Sigmoid colon (tissue), 4 donors: Measurements from ENCODE around the gene ZBTB47.
A peak's percentile ranks its signal among the peaks of the same experiment; 100 is the strongest.

Experiments used
- EP300 ChIP-seq, 4 donors: sonication (generic); formaldehyde crosslinking; IDR thresholded peaks; one replicate each; pipeline ENCODE4 v1.6.1; 2017; ENCODE audit warnings: antibody characterized with exemption in 4 of 4
- POLR2A ChIP-seq, 2 donors: fragments of 450-650 bp; IDR thresholded peaks; one replicate each; pipeline ENCODE4 v1.6.1; 2016; ENCODE audit warnings: antibody characterized with exemption in 2 of 2, mild to moderate bottlenecking in 2 of 2, moderate library complexity in 2 of 2
- POLR2AphosphoS5 ChIP-seq, 4 donors: sonication (generic); formaldehyde crosslinking; IDR thresholded peaks; one replicate each; pipeline ENCODE4 v1.6.1; 2017; ENCODE audit warnings: antibody characterized with exemption in 4 of 4
- TF ChIP-seq, protein P1 (sequence below), 4 experiments: fragments of 450-650 bp in 3 of 4; fragments of 200-600 bp in 1 of 4; IDR thresholded peaks; one replicate each; pipeline ENCODE4 v1.5.1; 2016 to 2019; ENCODE audit warnings: antibody characterized with exemption in 4 of 4, mild to moderate bottlenecking in 3 of 4, moderate library complexity in 2 of 4

DNA sequence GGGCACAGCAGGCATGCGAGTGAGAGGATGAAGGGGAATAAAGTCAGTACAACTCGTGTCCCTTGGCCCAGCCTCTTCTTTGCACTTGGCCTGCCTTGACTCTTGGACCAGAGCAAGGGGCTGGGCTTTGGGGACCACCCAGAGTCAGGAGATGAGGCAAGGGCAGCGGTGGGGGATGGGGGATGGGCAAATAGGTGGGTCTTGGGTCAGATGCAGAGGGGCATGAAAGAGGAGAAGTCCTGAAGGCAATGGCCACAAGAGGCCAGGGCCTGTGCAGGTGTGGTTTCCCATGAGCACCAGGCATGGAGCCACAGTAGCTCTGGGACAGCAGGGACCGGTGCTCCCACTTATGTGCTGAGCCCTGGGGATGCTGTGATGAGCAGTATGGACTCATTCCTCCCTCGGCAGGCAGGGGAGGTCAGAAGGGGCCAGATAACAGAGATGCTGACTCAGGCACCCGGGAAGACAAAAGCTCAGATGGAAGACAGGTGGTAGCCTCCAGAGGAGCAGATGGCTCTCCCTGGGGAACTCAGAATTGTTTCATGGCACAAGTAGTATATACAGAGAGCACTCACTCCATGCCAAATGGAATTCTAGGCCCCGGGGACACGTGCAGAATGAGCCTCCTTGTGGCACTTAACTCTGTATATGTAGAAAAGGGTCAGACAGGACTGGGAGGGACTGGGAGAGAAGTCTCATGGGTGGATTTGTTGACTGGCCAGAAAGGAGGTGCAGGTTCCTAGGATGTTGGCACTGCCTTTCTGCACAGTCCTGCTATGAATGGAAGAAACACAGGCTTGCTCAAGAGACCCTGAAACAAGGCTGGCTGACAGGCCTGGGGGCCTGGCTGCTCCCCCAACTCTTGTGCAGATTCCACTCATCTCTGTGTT lies 14.3 kb downstream of the ZBTB47 start:
- TF ChIP-seq, protein P1, sequence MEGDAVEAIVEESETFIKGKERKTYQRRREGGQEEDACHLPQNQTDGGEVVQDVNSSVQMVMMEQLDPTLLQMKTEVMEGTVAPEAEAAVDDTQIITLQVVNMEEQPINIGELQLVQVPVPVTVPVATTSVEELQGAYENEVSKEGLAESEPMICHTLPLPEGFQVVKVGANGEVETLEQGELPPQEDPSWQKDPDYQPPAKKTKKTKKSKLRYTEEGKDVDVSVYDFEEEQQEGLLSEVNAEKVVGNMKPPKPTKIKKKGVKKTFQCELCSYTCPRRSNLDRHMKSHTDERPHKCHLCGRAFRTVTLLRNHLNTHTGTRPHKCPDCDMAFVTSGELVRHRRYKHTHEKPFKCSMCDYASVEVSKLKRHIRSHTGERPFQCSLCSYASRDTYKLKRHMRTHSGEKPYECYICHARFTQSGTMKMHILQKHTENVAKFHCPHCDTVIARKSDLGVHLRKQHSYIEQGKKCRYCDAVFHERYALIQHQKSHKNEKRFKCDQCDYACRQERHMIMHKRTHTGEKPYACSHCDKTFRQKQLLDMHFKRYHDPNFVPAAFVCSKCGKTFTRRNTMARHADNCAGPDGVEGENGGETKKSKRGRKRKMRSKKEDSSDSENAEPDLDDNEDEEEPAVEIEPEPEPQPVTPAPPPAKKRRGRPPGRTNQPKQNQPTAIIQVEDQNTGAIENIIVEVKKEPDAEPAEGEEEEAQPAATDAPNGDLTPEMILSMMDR (IDR thresholded peaks at IDR 0.05), result no peak
- TF ChIP-seq EP300 (IDR thresholded peaks at IDR 0.05) (no peak), POLR2A (IDR thresholded peaks at IDR 0.05) (no peak), POLR2AphosphoS5 (IDR thresholded peaks at IDR 0.05) (peak in 1 of 4 donors; percentile 29)
